ENCODE results near the gene ADRA2C. TPM values are rescaled to one million over a fixed set of nuclear protein-coding genes. Genes with fewer than 3 reads are reported as not detected.

ADRA2C gene
- total RNA-seq, 4 donors from 2014 or later, result 0.61 to 4.6 (median 3.6) TPM

- no peak for DNase-seq
- H3K36me3 ChIP-seq, result no peaks in the 10 kb centered on the region
- H3K9me3 ChIP-seq, result peaks cover 0 to 22% (median 7%) of the 10 kb centered on the region in 3 donors
- no peak overlapping the region for H3K4me3 ChIP-seq
- TF ChIP-seq POLR2A (IDR thresholded peaks at IDR 0.05) (no peak), CTCF (IDR thresholded peaks at IDR 0.05) (no peak)
- no peak overlapping the region for H3K27ac ChIP-seq
- H3K4me1 ChIP-seq, result no peaks in the 10 kb centered on the region
- intact Hi-C loops (cut with DNase I), result no loop called here
- 62 to 73% methylated on average over 6 to 12 of the region's 13 CpGs for WGBS, 2 donors
- H3K27me3 ChIP-seq, result peaks cover 0 to 61% (median 0%) of the 10 kb centered on the region in 4 donors
These were observed 33.3 kb downstream of the ADRA2C start for GRCh38 chr4:3799496-3799895.

GRCh38 chr4:3800351-3800750 is 34.2 kb downstream of the ADRA2C start:
- TF ChIP-seq CTCF (IDR thresholded peaks at IDR 0.05) (no peak), POLR2A (IDR thresholded peaks at IDR 0.05) (no peak)
- H3K27ac ChIP-seq, result no peak overlapping the region
- DNase-seq, result no peak

GRCh38 chr4:3801521-3801920 is 35.3 kb downstream of the ADRA2C start:
- Histone ChIP-seq H3K36me3 (no peaks in the 10 kb centered on the region), H3K9me3 (peaks cover 0 to 6% (median 5%) of the 10 kb centered on the region in 3 donors), H3K4me3 (no peak overlapping the region), H3K4me1 (no peaks in the 10 kb centered on the region), H3K27me3 (peaks cover 0 to 74% (median 0%) of the 10 kb centered on the region in 4 donors), H3K27ac (no peak overlapping the region)
- intact Hi-C loops (cut with DNase I), result no loop called here
- 72 to 74% methylated on average over 6 of the region's 8 CpGs for WGBS, 2 donors
- no peak for DNase-seq
- TF ChIP-seq CTCF (IDR thresholded peaks at IDR 0.05) (no peak), POLR2A (IDR thresholded peaks at IDR 0.05) (no peak)

More at GRCh38 chr4:3800351-3800750, 34.2 kb downstream of the ADRA2C start:
- intact Hi-C loops (cut with DNase I), result no loop called here
- no peaks in the 10 kb centered on the region for H3K36me3 ChIP-seq
- H3K4me1 ChIP-seq, result no peaks in the 10 kb centered on the region
- peaks cover 0 to 66% (median 0%) of the 10 kb centered on the region in 4 donors for H3K27me3 ChIP-seq
- peaks cover 0 to 18% (median 7%) of the 10 kb centered on the region in 3 donors for H3K9me3 ChIP-seq
- no peak overlapping the region for H3K4me3 ChIP-seq
- WGBS, 2 donors, result 60 to 74% methylated on average over 9 to 12 of the region's 12 CpGs

- H3K36me3 ChIP-seq, result no peaks in the 10 kb centered on the region
- DNase-seq, result no peak
- 70 to 76% methylated on average over 3 to 6 of the region's 15 CpGs for WGBS, 2 donors
- H3K27ac ChIP-seq, result no peak overlapping the region
- no peaks in the 10 kb centered on the region for H3K4me1 ChIP-seq
- intact Hi-C loops (cut with DNase I), result no loop called here
- H3K9me3 ChIP-seq, result peaks cover 0 to 1% (median 0%) of the 10 kb centered on the region in 3 donors
- no peak for TF ChIP-seq CTCF (IDR thresholded peaks at IDR 0.05)
- no peak for TF ChIP-seq POLR2A (IDR thresholded peaks at IDR 0.05)
- no peak overlapping the region for H3K4me3 ChIP-seq
- H3K27me3 ChIP-seq, result peaks cover 0 to 72% (median 0%) of the 10 kb centered on the region in 4 donors
These were observed 35.9 kb downstream of the ADRA2C start for GRCh38 chr4:3801931-3802550.

- intact Hi-C loops (cut with DNase I), result no loop called here
- Histone ChIP-seq H3K36me3 (no peaks in the 10 kb centered on the region), H3K4me3 (no peak overlapping the region), H3K9me3 (no peaks in the 10 kb centered on the region), H3K4me1 (no peaks in the 10 kb centered on the region), H3K27me3 (peaks cover 0 to 80% (median 0%) of the 10 kb centered on the region in 4 donors), H3K27ac (no peak overlapping the region)
- TF ChIP-seq POLR2A (IDR thresholded peaks at IDR 0.05) (no peak), CTCF (IDR thresholded peaks at IDR 0.05) (no peak)
- DNase-seq, result no peak
- WGBS, 2 donors, result 30 to 32% methylated on average over 2 to 3 of the region's 13 CpGs
These were observed 36.6 kb downstream of the ADRA2C start for GRCh38 chr4:3802571-3803474.
